GM13976 (cell line): ENCODE measurements around the gene ARHGAP30.

Experiments
- DNase-seq: peaks from one replicate; pipeline ENCODE4 v3.0.0; 2012; ENCODE audit warnings: low spot score
- CTCF ChIP-seq: IDR thresholded peaks from 2 replicates; pipeline ENCODE4 v1.5.1; 2012; ENCODE audit warnings: borderline replicate concordance, mild to moderate bottlenecking; ENCODE audit not compliant: insufficient read depth; ENCODE audit errors: extremely low read depth, missing control alignments, control extremely low read depth
- in situ Hi-C: fragments of 300-500 bp; cut with MboI; formaldehyde crosslinking; loops from one replicate; pipeline ENCODE4 v1.12.0; 2022; ENCODE audit warnings: low sequenced_read_pairs, mixed read lengths, inconsistent platforms; ENCODE audit not compliant: unreplicated experiment

The ARHGAP30 gene

DNA sequence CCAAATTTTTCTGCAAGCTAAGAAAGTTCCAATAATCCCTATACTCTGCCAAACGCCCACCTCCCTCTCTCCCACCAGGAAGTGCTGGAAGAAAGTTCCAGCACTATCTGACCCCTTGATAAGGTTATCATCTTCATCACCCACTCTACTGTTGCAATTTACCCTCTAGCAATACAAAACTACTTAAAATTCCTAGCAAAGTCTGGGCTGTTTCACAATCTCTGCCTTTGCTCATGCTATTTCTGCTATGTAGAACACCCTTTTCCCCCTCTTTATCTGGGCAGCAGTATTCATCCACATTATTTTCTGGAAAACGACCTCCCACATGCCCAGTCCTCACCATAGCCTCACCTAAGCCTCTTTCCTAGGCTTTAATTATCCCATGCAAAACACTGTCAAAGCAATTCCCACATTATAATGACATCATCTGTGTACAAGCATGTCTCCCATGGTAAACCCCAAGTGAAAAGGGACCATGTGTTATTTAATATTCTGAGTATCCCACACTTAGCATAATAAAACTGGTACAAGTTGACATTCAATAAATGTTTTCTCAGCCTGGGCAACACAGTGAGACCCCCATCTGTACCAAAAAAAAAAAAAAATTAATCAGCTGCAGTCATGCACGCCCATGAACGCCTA lies 60.7 kb downstream of the ARHGAP30 start:
- in situ Hi-C loops: no loop called here
- no peak for TF ChIP-seq CTCF
- no peak for DNase-seq

GRCh38 chr1:161007369-161007768 lies 62.3 kb downstream of the ARHGAP30 start:
- in situ Hi-C loops: no loop called here
- TF ChIP-seq CTCF: no peak
- DNase-seq: no peak

DNA sequence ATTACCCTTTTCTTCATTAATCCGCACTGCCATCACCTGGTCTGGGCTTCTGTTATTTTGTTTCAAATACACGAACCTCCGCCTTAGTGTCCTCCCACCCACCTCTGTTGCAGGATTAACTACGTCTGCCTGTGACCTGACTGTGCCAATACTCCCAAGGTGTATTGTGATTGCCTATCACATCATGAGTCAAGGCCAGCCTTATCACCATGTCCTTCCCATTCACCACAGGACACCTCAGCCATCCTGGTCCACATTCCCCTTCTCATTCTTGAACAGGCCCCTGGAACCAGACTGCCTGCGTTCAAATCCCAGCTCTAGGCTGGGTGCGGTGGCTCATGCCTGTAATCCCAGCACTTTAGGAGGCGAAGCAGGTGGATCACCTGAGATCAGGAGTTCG lies 63.1 kb downstream of the ARHGAP30 start:
- TF ChIP-seq CTCF: no peak
- DNase-seq: no peak
- in situ Hi-C loops: no loop called here

DNA sequence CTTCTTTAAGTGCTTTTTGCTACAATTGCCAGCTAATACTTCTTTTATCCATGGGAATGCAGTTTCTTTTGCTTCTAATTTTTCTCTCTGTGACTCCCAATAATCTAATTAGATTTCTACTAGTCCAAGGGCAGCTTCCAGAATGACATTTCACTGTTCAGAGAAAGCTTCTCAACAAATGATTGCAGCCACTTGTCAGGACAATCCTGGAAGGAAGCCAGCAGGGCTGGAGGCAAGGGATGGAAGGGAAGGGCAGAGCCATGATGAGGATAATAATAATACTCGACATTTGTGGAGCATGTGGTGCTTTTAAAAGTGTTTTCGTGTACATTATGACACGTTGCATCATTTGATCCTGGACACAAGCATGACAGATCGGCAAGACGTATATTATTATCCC lies 68.2 kb downstream of the ARHGAP30 start:
- DNase-seq: no peak
- in situ Hi-C loops: no loop called here
- TF ChIP-seq CTCF: no peak

DNA sequence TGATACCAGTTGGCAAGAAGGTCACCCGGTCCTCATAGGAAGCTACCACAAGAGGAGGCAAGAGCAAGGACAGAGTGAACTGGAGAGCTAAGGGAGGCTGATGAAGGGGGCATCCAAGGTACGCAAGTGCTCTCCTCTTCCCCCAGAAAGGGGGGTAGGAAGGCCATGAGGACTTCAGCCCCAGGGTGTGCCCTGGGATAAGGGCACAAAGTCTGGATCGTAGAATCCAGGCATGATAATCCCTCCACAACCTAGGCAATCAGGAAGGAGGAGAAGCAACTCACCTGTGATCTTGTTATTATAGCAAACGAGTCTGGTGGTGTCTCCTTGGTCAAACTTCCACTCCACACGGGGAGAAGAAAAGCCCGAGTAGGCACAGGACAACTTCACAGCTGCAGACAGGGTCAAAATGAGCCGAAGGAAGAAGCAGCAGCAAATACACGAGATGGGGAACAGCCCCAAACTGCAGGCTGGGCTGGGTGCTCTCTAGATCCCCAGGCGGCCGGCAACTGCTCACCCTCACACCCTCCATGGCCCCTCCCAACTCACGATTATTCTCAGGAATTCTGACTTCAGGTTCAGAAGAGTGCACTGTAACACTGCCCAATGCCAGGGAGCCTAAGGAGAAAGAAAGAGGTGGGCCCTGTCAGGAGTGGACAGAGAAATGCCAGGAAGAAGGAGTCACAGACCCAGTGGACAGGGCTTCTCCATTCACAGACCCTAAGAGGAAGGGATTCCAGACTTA lies 68.8 kb downstream of the ARHGAP30 start:
- no peak for TF ChIP-seq CTCF
- in situ Hi-C loops: no loop called here

DNA sequence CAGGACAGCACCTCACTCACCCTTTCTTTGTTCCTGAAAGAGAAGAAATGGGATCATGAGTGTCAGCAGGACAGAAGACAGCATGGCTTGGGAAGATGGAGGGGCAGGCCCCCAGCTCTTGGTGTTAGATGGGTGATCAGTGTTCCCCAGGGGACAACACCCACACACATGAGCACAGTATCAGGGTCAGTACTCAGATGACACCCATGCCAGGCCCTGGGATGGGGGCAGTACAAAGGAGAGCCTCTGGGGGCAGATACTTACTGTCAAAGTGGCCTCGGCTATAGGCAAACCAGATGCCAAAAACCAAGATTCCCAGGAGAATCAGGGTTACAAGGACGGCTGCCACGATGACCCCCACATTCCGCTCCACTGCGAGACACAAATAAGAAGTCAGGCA lies 70.3 kb downstream of the ARHGAP30 start:
- no peak for TF ChIP-seq CTCF
- DNase-seq: no peak
- in situ Hi-C loops: loop anchor here (10.0 kb wide), 1 partner anchor 95 kb away; the partner anchor contains the start of gene KLHDC9

More for the DNA sequence above, 68.8 kb downstream of the ARHGAP30 start:
- DNase-seq: no peak
